PC-3 (cell line): ENCODE data around the gene ARVCF.

ENCODE experiments used
- EZH2 ChIP-seq: fragments of 300-600 bp; sonication (generic); IDR thresholded peaks from one replicate; pipeline ENCODE4 v1.6.1; 2017; ENCODE audit warnings: antibody characterized with exemption, mild to moderate bottlenecking, low read length; ENCODE audit not compliant: unreplicated experiment
- TF ChIP-seq, protein P1 (sequence below): fragments of 300-600 bp; sonication (generic); conservative IDR thresholded peaks from 2 replicates; pipeline ENCODE4 v1.5.1; 2017; ENCODE audit warnings: antibody characterized with exemption, low read depth, mild to moderate bottlenecking, low read length

DNA sequence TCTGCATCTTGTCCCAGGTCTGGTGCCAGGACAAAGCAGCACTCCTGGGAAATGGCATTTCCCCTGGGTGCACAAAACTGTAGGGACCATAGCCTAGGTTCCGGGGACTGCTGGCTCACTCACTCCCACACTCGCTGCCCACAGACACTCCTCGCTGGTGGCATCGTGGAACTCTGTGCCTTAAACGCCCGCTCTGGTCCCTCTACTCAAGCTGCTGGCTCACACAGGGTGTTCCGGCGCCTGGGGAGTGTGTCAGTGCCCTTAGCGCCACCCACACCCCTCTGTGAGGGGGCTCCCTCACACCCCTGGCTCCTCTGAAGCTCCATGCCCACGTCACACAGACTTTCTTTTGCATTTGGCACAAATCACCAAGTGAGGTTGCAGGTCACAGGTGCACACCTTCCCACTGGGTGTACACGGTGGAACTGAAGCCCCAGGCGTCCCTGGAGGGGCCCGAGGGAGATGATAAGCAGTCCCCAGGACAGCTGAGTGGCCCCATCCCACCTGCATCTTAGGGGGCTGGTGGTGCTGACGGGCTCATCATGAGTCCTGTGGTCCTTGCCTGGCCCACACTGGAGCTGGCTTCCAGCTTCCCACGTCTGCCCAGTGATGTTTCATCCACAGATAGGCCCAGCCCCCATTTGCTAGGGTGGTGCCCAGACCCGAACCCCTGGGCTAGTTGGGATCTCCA, 40.2 kb upstream of the ARVCF start:
- TF ChIP-seq, protein P1, sequence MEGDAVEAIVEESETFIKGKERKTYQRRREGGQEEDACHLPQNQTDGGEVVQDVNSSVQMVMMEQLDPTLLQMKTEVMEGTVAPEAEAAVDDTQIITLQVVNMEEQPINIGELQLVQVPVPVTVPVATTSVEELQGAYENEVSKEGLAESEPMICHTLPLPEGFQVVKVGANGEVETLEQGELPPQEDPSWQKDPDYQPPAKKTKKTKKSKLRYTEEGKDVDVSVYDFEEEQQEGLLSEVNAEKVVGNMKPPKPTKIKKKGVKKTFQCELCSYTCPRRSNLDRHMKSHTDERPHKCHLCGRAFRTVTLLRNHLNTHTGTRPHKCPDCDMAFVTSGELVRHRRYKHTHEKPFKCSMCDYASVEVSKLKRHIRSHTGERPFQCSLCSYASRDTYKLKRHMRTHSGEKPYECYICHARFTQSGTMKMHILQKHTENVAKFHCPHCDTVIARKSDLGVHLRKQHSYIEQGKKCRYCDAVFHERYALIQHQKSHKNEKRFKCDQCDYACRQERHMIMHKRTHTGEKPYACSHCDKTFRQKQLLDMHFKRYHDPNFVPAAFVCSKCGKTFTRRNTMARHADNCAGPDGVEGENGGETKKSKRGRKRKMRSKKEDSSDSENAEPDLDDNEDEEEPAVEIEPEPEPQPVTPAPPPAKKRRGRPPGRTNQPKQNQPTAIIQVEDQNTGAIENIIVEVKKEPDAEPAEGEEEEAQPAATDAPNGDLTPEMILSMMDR = no peak
- TF ChIP-seq EZH2 = no peak
